ENCODE measurements around the gene NME4.

The NME4 gene

GRCh38 chr16:353404-354290 is 43.4 kb upstream of the NME4 start:
- TF ChIP-seq CTCF (IDR thresholded peaks at IDR 0.05; ENCODE audit: control insufficient read depth, extremely low read depth, insufficient read depth), result no peak
- DNase-seq (ENCODE audit: low read depth), result no peak
- peak overlapping the region; percentile 48 for H3K4me3 ChIP-seq (ENCODE audit: low read depth, low read length)

- TF ChIP-seq CTCF (IDR thresholded peaks at IDR 0.05; ENCODE audit: control insufficient read depth, extremely low read depth, insufficient read depth), result no peak
- no peak for DNase-seq (ENCODE audit: low read depth)
Measured at GRCh38 chr16:354291-354881, 42.6 kb upstream of the NME4 start.

GRCh38 chr16:354971-355461 is 42.0 kb upstream of the NME4 start:
- no peak for TF ChIP-seq CTCF (IDR thresholded peaks at IDR 0.05; ENCODE audit: control insufficient read depth, extremely low read depth, insufficient read depth)
- DNase-seq (ENCODE audit: low read depth), result no peak
- H3K4me3 ChIP-seq (ENCODE audit: low read depth, low read length), result no peak overlapping the region

More at GRCh38 chr16:354291-354881, 42.6 kb upstream of the NME4 start:
- H3K4me3 ChIP-seq (ENCODE audit: low read depth, low read length), result no peak overlapping the region

- TF ChIP-seq CTCF (IDR thresholded peaks at IDR 0.05; ENCODE audit: control insufficient read depth, extremely low read depth, insufficient read depth), result no peak
- DNase-seq (ENCODE audit: low read depth), result no peak
- H3K4me3 ChIP-seq (ENCODE audit: low read depth, low read length), result no peak overlapping the region
Measured at GRCh38 chr16:356741-357140, 40.3 kb upstream of the NME4 start.

- H3K4me3 ChIP-seq (ENCODE audit: low read depth, low read length), result no peak overlapping the region
- TF ChIP-seq CTCF (IDR thresholded peaks at IDR 0.05; ENCODE audit: control insufficient read depth, extremely low read depth, insufficient read depth), result no peak
- no peak for DNase-seq (ENCODE audit: low read depth)
Measured at GRCh38 chr16:359067-359763, 37.8 kb upstream of the NME4 start.

- no peak overlapping the region for H3K4me3 ChIP-seq (ENCODE audit: low read depth, low read length)
- TF ChIP-seq CTCF (IDR thresholded peaks at IDR 0.05; ENCODE audit: control insufficient read depth, extremely low read depth, insufficient read depth), result no peak
- DNase-seq (ENCODE audit: low read depth), result no peak
Measured at GRCh38 chr16:359871-360697, 36.9 kb upstream of the NME4 start.
